OCI-LY1 (cell line): ENCODE measurements around the gene CHCHD6.

Source experiments
- H2AFZ ChIP-seq: fragments of 200-600 bp; sonication (generic), shearing (Covaris generic); 2 replicates; pipeline ENCODE4 v1.6.0; 2014; ENCODE audit warnings: antibody characterized with exemption, mild to moderate bottlenecking, low read length
- H3F3A ChIP-seq: fragments of 200-600 bp; sonication (generic), shearing (Covaris generic); 2 replicates; pipeline ENCODE4 v1.6.0; 2014; ENCODE audit warnings: mild to moderate bottlenecking, antibody characterized with exemption, low read length, moderate library complexity; ENCODE audit not compliant: insufficient read depth
- H3K27ac ChIP-seq: fragments of 200-600 bp; sonication (generic); 2 replicates; pipeline ENCODE4 v1.5.1; 2014; ENCODE audit warnings: low read length, mixed run types, mild to moderate bottlenecking, low read depth; ENCODE audit not compliant: poor library complexity, severe bottlenecking
- H3K27me3 ChIP-seq: fragments of 200-600 bp; sonication (generic); 2 replicates; pipeline ENCODE4 v1.6.0; 2014; ENCODE audit warnings: antibody characterized with exemption, mild to moderate bottlenecking, low read length, moderate library complexity; ENCODE audit not compliant: insufficient read depth
- H3K36me3 ChIP-seq: fragments of 200-600 bp; sonication (generic); 2 replicates; pipeline ENCODE4 v1.6.1; 2014; ENCODE audit warnings: mild to moderate bottlenecking, antibody characterized with exemption, low read length, moderate library complexity, mixed read lengths; ENCODE audit not compliant: insufficient read depth
- H3K4me1 ChIP-seq: fragments of 200-600 bp; sonication (generic); 2 replicates; pipeline ENCODE4 v1.5.1; 2014; ENCODE audit warnings: mild to moderate bottlenecking, low read length, moderate library complexity; ENCODE audit not compliant: insufficient read depth, severe bottlenecking
- H3K4me2 ChIP-seq: fragments of 200-600 bp; sonication (generic), shearing (Covaris generic); 2 replicates; pipeline ENCODE4 v1.6.1; 2014; ENCODE audit warnings: low read length
- H3K4me3 ChIP-seq: fragments of 200-600 bp; sonication (generic); 2 replicates; pipeline ENCODE4 v1.5.1; 2014; ENCODE audit warnings: low read length, low read depth, mild to moderate bottlenecking, mixed read lengths; ENCODE audit not compliant: poor library complexity, severe bottlenecking
- H3K79me2 ChIP-seq: fragments of 200-600 bp; shearing (Covaris generic); 2 replicates; pipeline ENCODE4 v1.6.1; 2016; ENCODE audit warnings: mixed run types, low read length, mixed read lengths; ENCODE audit not compliant: insufficient read depth
- H3K9ac ChIP-seq: fragments of 200-600 bp; sonication (generic), shearing (Covaris generic); 2 replicates; pipeline ENCODE4 v1.6.1; 2014; ENCODE audit warnings: mild to moderate bottlenecking, low read length, mixed read lengths
- H3K9me2 ChIP-seq: fragments of 200-600 bp; sonication (generic), shearing (Covaris generic); 2 replicates; pipeline ENCODE4 v1.6.1; 2014; ENCODE audit warnings: low read depth, mild to moderate bottlenecking, low read length, mixed read lengths
- H3K9me3 ChIP-seq: fragments of 200-600 bp; shearing (Covaris generic); 2 replicates; pipeline ENCODE4 v1.6.1; 2014; ENCODE audit warnings: low read length, mixed read lengths
- H4K20me1 ChIP-seq: fragments of 200-600 bp; sonication (generic), shearing (Covaris generic); 2 replicates; pipeline ENCODE4 v1.6.0; 2016; ENCODE audit warnings: mild to moderate bottlenecking, low read length; ENCODE audit not compliant: insufficient read depth
- EZH2 ChIP-seq: fragments of 200-600 bp; sonication (generic), shearing (Covaris generic); IDR thresholded peaks from 2 replicates; pipeline ENCODE4 v1.8.0; 2017; ENCODE audit warnings: borderline replicate concordance, mixed run types, mild to moderate bottlenecking, antibody characterized with exemption, low read length, moderate library complexity, mixed read lengths
- TF ChIP-seq, protein P1 (sequence below): fragments of 200-600 bp; sonication (generic), shearing (Covaris generic); IDR thresholded peaks from 2 replicates; pipeline ENCODE4 v1.5.1; 2017; ENCODE audit warnings: mild to moderate bottlenecking, antibody characterized with exemption, low read length, moderate library complexity, mixed read lengths

CHCHD6 gene

DNA sequence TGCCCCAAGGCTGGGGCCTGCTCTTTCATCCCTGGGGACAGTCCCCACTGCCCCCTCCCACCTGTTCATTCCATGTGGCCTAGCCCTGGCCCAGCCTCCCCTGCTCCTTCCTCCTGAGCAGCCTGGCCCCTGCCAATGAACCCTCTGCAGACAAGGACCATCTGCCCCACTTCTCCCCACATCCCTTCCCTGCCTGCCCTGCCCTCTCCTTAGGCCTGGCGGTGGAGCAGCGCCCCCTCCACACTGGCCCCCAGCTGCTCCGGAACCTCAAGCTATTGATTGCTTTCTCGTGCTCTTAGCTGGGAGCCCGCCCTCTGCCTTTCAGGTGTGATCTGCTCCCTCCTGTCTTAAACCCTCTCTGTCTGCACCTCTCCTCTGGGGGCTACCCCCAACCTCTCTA lies 286.9 kb downstream of the CHCHD6 start:
- H3K4me2 ChIP-seq: no peak overlapping the region
- no peaks in the 10 kb centered on the region for H3K36me3 ChIP-seq
- no peaks in the 10 kb centered on the region for H3K9me2 ChIP-seq
- TF ChIP-seq EZH2: no peak
- TF ChIP-seq, protein P1, sequence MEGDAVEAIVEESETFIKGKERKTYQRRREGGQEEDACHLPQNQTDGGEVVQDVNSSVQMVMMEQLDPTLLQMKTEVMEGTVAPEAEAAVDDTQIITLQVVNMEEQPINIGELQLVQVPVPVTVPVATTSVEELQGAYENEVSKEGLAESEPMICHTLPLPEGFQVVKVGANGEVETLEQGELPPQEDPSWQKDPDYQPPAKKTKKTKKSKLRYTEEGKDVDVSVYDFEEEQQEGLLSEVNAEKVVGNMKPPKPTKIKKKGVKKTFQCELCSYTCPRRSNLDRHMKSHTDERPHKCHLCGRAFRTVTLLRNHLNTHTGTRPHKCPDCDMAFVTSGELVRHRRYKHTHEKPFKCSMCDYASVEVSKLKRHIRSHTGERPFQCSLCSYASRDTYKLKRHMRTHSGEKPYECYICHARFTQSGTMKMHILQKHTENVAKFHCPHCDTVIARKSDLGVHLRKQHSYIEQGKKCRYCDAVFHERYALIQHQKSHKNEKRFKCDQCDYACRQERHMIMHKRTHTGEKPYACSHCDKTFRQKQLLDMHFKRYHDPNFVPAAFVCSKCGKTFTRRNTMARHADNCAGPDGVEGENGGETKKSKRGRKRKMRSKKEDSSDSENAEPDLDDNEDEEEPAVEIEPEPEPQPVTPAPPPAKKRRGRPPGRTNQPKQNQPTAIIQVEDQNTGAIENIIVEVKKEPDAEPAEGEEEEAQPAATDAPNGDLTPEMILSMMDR: no peak
- no peaks in the 10 kb centered on the region for H3K79me2 ChIP-seq
- H3K27me3 ChIP-seq: no peaks in the 10 kb centered on the region
- H2AFZ ChIP-seq: no peak overlapping the region
- H4K20me1 ChIP-seq: no peaks in the 10 kb centered on the region
- no peaks in the 10 kb centered on the region for H3F3A ChIP-seq
- no peak overlapping the region for H3K9ac ChIP-seq
- H3K4me1 ChIP-seq: no peaks in the 10 kb centered on the region
- H3K9me3 ChIP-seq: no peaks in the 10 kb centered on the region
- H3K4me3 ChIP-seq: no peak overlapping the region
- no peak overlapping the region for H3K27ac ChIP-seq

DNA sequence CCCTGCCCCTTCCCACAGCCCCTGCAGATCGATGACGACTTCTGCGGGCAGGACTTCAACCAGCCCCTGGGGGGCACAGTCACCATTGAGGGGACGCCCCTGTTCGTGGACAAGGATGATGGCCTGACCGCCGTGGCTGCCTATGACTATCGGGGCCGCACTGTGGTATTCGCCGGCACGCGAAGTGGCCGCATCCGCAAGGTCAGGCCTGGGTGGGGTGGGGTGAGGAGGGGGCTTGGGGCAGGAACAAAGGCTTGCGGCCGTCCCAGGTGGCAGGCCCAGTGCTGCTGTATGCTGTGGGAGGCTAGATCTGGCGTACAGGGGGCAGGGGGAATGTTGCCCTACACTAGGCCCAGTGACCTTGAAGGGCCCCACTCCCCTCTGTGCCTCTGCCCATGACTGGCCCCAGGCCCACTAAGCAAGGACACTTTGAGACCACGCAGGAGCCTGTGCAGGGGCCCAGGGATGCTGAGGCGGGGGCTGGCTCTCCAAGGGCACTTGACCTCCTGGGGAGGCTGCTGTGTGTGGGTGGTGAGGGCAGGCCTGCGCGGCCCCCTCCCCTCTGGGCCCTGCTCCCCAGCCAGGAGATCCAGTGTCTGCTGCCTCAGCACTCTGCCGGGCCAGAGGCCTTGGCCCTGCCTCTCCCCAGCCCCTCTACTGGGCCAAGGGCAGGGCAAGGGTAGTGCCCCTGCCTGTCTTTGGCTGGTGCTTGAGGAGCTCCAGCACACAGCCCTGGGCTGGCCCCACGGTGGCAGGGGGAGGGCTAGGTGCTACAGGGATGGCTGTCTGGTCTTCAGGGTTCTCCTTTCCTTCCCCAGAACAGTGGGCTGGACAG lies 287.5 kb downstream of the CHCHD6 start:
- Histone ChIP-seq H4K20me1 (no peaks in the 10 kb centered on the region), H3K4me1 (no peaks in the 10 kb centered on the region), H3K4me3 (no peak overlapping the region), H3K27ac (no peak overlapping the region), H3K27me3 (no peaks in the 10 kb centered on the region), H3K36me3 (no peaks in the 10 kb centered on the region), H3K79me2 (no peaks in the 10 kb centered on the region), H3K9me3 (no peaks in the 10 kb centered on the region), H2AFZ (no peak overlapping the region), H3F3A (no peaks in the 10 kb centered on the region), H3K9ac (no peak overlapping the region), H3K9me2 (no peaks in the 10 kb centered on the region), H3K4me2 (no peak overlapping the region)
- TF ChIP-seq EZH2: no peak
- TF ChIP-seq, protein P1: no peak

DNA sequence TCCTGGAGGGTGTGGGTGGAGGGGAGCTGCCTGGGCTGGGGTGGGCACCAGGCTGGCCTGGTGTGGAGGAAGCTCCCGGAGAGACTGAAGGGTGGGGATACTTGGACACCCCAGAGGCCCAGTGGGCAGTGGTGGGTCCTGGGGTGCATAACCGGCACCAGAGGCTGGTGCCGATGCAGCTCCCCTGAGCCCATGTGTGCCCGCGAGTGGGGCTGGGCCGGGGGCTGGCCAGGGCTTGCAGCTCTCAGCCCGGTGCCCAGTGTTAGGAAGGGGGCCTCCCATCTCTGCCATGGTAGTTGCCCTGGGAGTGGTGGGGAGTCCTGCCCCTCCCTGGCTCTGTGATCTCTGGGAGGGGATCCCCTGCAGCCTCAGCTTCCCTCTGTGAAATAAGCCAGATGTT lies 288.2 kb downstream of the CHCHD6 start:
- Histone ChIP-seq H3K9me2 (no peaks in the 10 kb centered on the region), H3K9me3 (no peaks in the 10 kb centered on the region), H3K79me2 (no peaks in the 10 kb centered on the region), H2AFZ (no peak overlapping the region), H3K27me3 (no peaks in the 10 kb centered on the region), H3F3A (no peaks in the 10 kb centered on the region), H3K9ac (no peak overlapping the region), H3K4me3 (no peak overlapping the region), H3K4me2 (no peak overlapping the region), H3K27ac (no peak overlapping the region), H3K36me3 (no peaks in the 10 kb centered on the region), H3K4me1 (no peaks in the 10 kb centered on the region), H4K20me1 (no peaks in the 10 kb centered on the region)
- TF ChIP-seq EZH2: no peak
- TF ChIP-seq, protein P1: no peak
